A549 (cell line): ENCODE data around the gene SEMA6D. TPM values are rescaled to one million over a fixed set of nuclear protein-coding genes. Genes with fewer than 3 reads are reported as not detected.

Experiments used
- ATAC-seq, 2 experiments: fragments of 200-7000 bp in 1 of 2; fragments of >200 bp in 1 of 2; cut with Nextera tagmentation in 1 of 2; cut with Tn5 transposase in 1 of 2; 3 replicates each; pipeline versions ENCODE4 v1.8.0 to v1.9.1; 2018 to 2020; ENCODE audit warnings: mild to moderate bottlenecking in 1 of 2, moderate library complexity in 1 of 2
- CTCF ChIA-PET: fragments of 300-600 bp; sonication (Branson Sonifier 250); formaldehyde crosslinking; extraction: SDS; loops from one replicate; lab custom pipeline; 2021; ENCODE audit warnings: antibody characterized with exemption, inconsistent platforms; lab: Yijun Ruan, JAX
- POLR2A ChIA-PET: fragments of 350-600 bp; formaldehyde crosslinking; extraction: SDS; loops from one replicate; lab custom pipeline; 2021; ENCODE audit warnings: antibody characterized with exemption, inconsistent platforms; lab: Yijun Ruan, JAX
- DNase-seq, 2 experiments: peaks; one replicate each; pipeline versions ENCODE4 v3.0.0 to v3.0.0-alpha.2; 2011 to 2016; ENCODE audit warnings: low read depth in 1 of 2, low spot score in 1 of 2
- FAIRE-seq: peaks from 2 replicates; lab custom pipeline; 2011; peaks lifted over from hg19 to GRCh38; lab: Jason Lieb, UNC
- H3K27ac ChIP-seq, 2 experiments: fragments of >200 bp; sonication (Bioruptor Twin); formaldehyde crosslinking; 3 replicates each; pipeline ENCODE4 v1.5.1; 2016 to 2017
- H3K4me1 ChIP-seq: fragments of >200 bp; sonication (Bioruptor Twin); formaldehyde crosslinking; 3 replicates; pipeline ENCODE4 v1.6.1; 2016
- H3K4me2 ChIP-seq: fragments of >200 bp; sonication (Bioruptor Twin); formaldehyde crosslinking; 3 replicates; pipeline ENCODE4 v1.6.1; 2016
- H3K4me3 ChIP-seq: fragments of >200 bp; sonication (Bioruptor Twin); formaldehyde crosslinking; 3 replicates; pipeline ENCODE4 v1.5.1; 2016
- H3K9me3 ChIP-seq: fragments of >200 bp; sonication (Bioruptor Twin); formaldehyde crosslinking; 3 replicates; pipeline ENCODE4 v1.6.1; 2016
- ATOH8 ChIP-seq: fragments of 250-450 bp; sonication (Bioruptor Pico); IDR thresholded peaks from 2 replicates; pipeline ENCODE4 v1.5.0; 2020; ENCODE audit warnings: low read depth, mild to moderate bottlenecking, moderate library complexity
- BHLHE40 ChIP-seq: IDR thresholded peaks from 2 replicates; pipeline ENCODE4 v1.6.1; 2012; ENCODE audit warnings: low read depth, low read length, inconsistent platforms
- CBX2 ChIP-seq: fragments of 200-600 bp; sonication (generic); IDR thresholded peaks from 2 replicates; pipeline ENCODE4 v1.6.1; 2016; ENCODE audit warnings: low read depth, mild to moderate bottlenecking, borderline replicate concordance
- CEBPB ChIP-seq, 2 experiments: fragments of >200 bp in 1 of 2; sonication (Bioruptor Twin) in 1 of 2; formaldehyde crosslinking in 1 of 2; IDR thresholded peaks; 2 replicates each; pipeline ENCODE4 v1.6.1; 2012 to 2016
- CHD2 ChIP-seq: fragments of 150-350 bp; IDR thresholded peaks from 2 replicates; pipeline ENCODE4 v1.6.1; 2014; ENCODE audit warnings: low read length; ENCODE audit not compliant: partially characterized antibody
- CHD4 ChIP-seq: fragments of 200-600 bp; sonication (generic); IDR thresholded peaks from 2 replicates; pipeline ENCODE4 v1.6.1; 2016; ENCODE audit warnings: antibody characterized with exemption, mild to moderate bottlenecking, borderline replicate concordance
- E2F6 ChIP-seq: IDR thresholded peaks from 2 replicates; pipeline ENCODE4 v1.6.1; 2012; ENCODE audit warnings: low read depth, borderline replicate concordance
- FOSL2 ChIP-seq, 2 experiments: fragments of 450-650 bp in 1 of 2; fragments of >200 bp in 1 of 2; sonication (Bioruptor Twin) in 1 of 2; formaldehyde crosslinking; IDR thresholded peaks; 2 replicates each; pipeline versions ENCODE4 v1.5.0 to v1.6.1; 2016 to 2020; ENCODE audit warnings: mild to moderate bottlenecking in 1 of 2, moderate library complexity in 1 of 2
- HMGXB4 ChIP-seq: fragments of 250-450 bp; sonication (Bioruptor Pico); IDR thresholded peaks from 2 replicates; pipeline ENCODE4 v1.5.0; 2021; ENCODE audit warnings: mild to moderate bottlenecking, moderate library complexity, borderline replicate concordance
- HOXA7 ChIP-seq: fragments of 250-450 bp; sonication (Bioruptor Pico); IDR thresholded peaks from 2 replicates; pipeline ENCODE4 v1.5.0; 2020; ENCODE audit warnings: mild to moderate bottlenecking, moderate library complexity
- HOXB13 ChIP-seq: fragments of 250-450 bp; sonication (Bioruptor Pico); IDR thresholded peaks from 2 replicates; pipeline ENCODE4 v1.5.0; 2020; ENCODE audit warnings: low read depth, mild to moderate bottlenecking, moderate library complexity
- HOXB5 ChIP-seq: fragments of 250-450 bp; sonication (Bioruptor Pico); IDR thresholded peaks from 2 replicates; pipeline ENCODE4 v1.5.0; 2020; ENCODE audit warnings: mild to moderate bottlenecking, moderate library complexity
- JUNB ChIP-seq: fragments of >200 bp; sonication (Bioruptor Twin); formaldehyde crosslinking; IDR thresholded peaks from 2 replicates; pipeline ENCODE4 v1.6.1; 2016
- KDM1A ChIP-seq: fragments of 200-600 bp; sonication (generic); IDR thresholded peaks from 2 replicates; pipeline ENCODE4 v1.6.1; 2016; ENCODE audit warnings: low read depth, mild to moderate bottlenecking
- MAZ ChIP-seq: fragments of 150-350 bp; IDR thresholded peaks from 2 replicates; pipeline ENCODE4 v1.6.1; 2014; ENCODE audit warnings: antibody characterized with exemption, low read depth, low read length, borderline replicate concordance
- MYC ChIP-seq: IDR thresholded peaks from 2 replicates; pipeline ENCODE4 v1.6.1; 2012; ENCODE audit warnings: mild to moderate bottlenecking, inconsistent platforms, low read length, improper control_type of control experiment, borderline replicate concordance
- NR3C1 ChIP-seq: fragments of >200 bp; sonication (Bioruptor Twin); formaldehyde crosslinking; IDR thresholded peaks from 3 replicates; pipeline ENCODE4 v1.6.1; 2017
- POLR2AphosphoS2 ChIP-seq: conservative IDR thresholded peaks from 2 replicates; pipeline ENCODE4 v1.6.1; 2012; ENCODE audit warnings: low read length, improper control_type of control experiment, inconsistent platforms
- RAD21 ChIP-seq, 2 experiments: fragments of >200 bp in 1 of 2; sonication (Bioruptor Twin) in 1 of 2; formaldehyde crosslinking in 1 of 2; IDR thresholded peaks in 1 of 2; conservative IDR thresholded peaks in 1 of 2; 2 replicates in 1 of 2; 3 replicates in 1 of 2; pipeline ENCODE4 v1.6.1; 2012 to 2018; ENCODE audit warnings: inconsistent platforms in 1 of 2
- RCOR1 ChIP-seq: fragments of 150-350 bp; IDR thresholded peaks from 2 replicates; pipeline ENCODE4 v1.6.1; 2014; ENCODE audit warnings: antibody characterized with exemption, low read length, low read depth
- REST ChIP-seq: fragments of 200-600 bp; sonication (generic); IDR thresholded peaks from 2 replicates; pipeline ENCODE4 v1.6.1; 2016; ENCODE audit warnings: antibody characterized with exemption, mild to moderate bottlenecking, moderate library complexity
- RFX5 ChIP-seq: fragments of 450-650 bp; IDR thresholded peaks from 2 replicates; pipeline ENCODE4 v1.7.1; 2014; ENCODE audit warnings: antibody characterized with exemption, mild to moderate bottlenecking, moderate library complexity
- SMC3 ChIP-seq: fragments of >200 bp; sonication (Bioruptor Twin); formaldehyde crosslinking; IDR thresholded peaks from 3 replicates; pipeline ENCODE4 v1.6.1; 2018; ENCODE audit warnings: inconsistent platforms
- SREBF2 ChIP-seq: fragments of 450-650 bp; IDR thresholded peaks from 2 replicates; pipeline ENCODE4 v1.6.1; 2014; ENCODE audit warnings: mild to moderate bottlenecking, moderate library complexity
- USF2 ChIP-seq: fragments of 450-650 bp; IDR thresholded peaks from 2 replicates; pipeline ENCODE4 v1.6.1; 2014; ENCODE audit warnings: antibody characterized with exemption
- ZC3H11A ChIP-seq: fragments of 450-650 bp; IDR thresholded peaks from 2 replicates; pipeline ENCODE4 v1.6.1; 2014; ENCODE audit warnings: antibody characterized with exemption, mild to moderate bottlenecking
- ZNF302 ChIP-seq: fragments of 250-450 bp; sonication (Bioruptor Pico); IDR thresholded peaks from 2 replicates; pipeline ENCODE4 v1.9.0; 2021; ENCODE audit warnings: inconsistent platforms, mild to moderate bottlenecking, moderate library complexity
- WGBS: methylation state at CpG from one replicate; pipeline ENCODE4 v1.1.6; 2017; ENCODE audit errors: missing lambda C conversion rate; 5-methylcytosine and 5-hydroxymethylcytosine counted together
- polyA plus RNA-seq, 4 experiments: library from polyadenylated mRNA; depleted of rRNA in 3 of 4; stranded (reverse); fragments of >200 nt; fragmentation: RNase III in 1 of 4; extraction: RNeasy Plus Mini Kit Qiagen cat#74134 plus additional on column Dnase treatment in 1 of 4; gene quantifications; 2 replicates in 3 of 4; 3 replicates in 1 of 4; pipeline ENCODE4 v1.2.3, GENCODE V29; 2011 to 2017

The SEMA6D gene
- polyA plus RNA-seq, 2 of the 4 experiments (the other 2 are of a cell fraction), result not detected

- no peak overlapping the region for H3K4me2 ChIP-seq
- POLR2A ChIA-PET, result no interaction called here
- DNase-seq, result no peak
- no peak for FAIRE-seq
- 37% methylated on average over 4 of the region's 4 CpGs for WGBS
- TF ChIP-seq ATOH8 (CRISPR knock-in tag), result no peak
- no peak for TF ChIP-seq CHD4
- no peak for TF ChIP-seq MAZ
- no peak for TF ChIP-seq MYC
- TF ChIP-seq HMGXB4 (CRISPR knock-in tag), result no peak
- TF ChIP-seq SMC3, result no peak
- TF ChIP-seq JUNB, result no peak
- TF ChIP-seq SREBF2, result no peak
- TF ChIP-seq ZNF302, result no peak
- no peak for TF ChIP-seq BHLHE40
- no peak for TF ChIP-seq FOSL2 (IDR thresholded peaks at IDR 0.05)
- no peak for TF ChIP-seq FOSL2 (CRISPR knock-in tag; IDR thresholded peaks at IDR 0.05)
- TF ChIP-seq E2F6, result no peak
- no peak for TF ChIP-seq CEBPB (IDR thresholded peaks at IDR 0.05)
- TF ChIP-seq HOXB5 (CRISPR knock-in tag), result no peak
- TF ChIP-seq RFX5, result no peak
- no peak for TF ChIP-seq KDM1A
- TF ChIP-seq POLR2AphosphoS2, result no peak
- no peak for ATAC-seq
- H3K27ac ChIP-seq, result no peak overlapping the region
- H3K9me3 ChIP-seq, result no peaks in the 10 kb centered on the region
- H3K4me3 ChIP-seq, result no peak overlapping the region
- no peaks in the 10 kb centered on the region for H3K4me1 ChIP-seq
- CTCF ChIA-PET, result no interaction called here
Measured at GRCh38 chr15:47682661-47683060, 34.6 kb upstream of the SEMA6D start.

DNA sequence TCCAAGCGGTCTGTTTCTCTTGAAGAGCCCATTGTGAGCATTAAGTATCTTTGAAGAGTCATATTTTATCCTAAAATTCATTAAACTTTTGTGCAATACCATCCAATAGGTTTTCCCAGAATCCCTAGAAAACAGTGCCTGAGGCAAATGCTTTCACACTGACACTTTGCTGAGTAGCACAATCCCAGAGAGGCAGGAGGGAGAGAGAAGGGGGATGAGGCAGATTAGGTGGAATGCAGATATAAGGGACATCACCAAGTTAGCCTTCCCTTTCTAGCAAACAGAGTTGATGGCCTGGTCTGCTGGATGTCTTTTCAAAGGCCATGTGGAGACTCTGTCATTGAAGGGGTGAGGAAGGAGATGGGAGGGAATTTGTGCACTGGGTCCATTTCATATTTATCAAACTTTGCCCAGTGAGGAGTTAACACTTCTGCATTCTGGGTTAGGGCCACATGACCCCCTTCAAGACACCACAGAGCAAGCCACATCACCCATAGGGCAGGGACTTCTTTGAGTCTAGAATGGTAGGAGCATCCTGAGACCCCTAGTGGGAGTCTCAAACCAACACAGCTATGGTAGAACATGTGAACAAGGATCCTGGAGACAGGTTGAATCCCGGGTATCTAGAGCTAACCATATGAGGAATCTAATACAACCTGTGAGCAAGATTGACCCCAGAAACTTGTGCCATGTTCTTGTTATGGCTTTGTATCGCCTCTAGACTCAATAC, 32.0 kb upstream of the SEMA6D start:
- 0% methylated on average over 3 of the region's 3 CpGs for WGBS
- CTCF ChIA-PET, result no interaction called here
- TF ChIP-seq RAD21 (conservative IDR thresholded peaks at IDR 0.05 in 1 of 2, IDR thresholded peaks at IDR 0.05 in 1 of 2), result no peak
- no peak for TF ChIP-seq ZNF302
- TF ChIP-seq CHD4, result no peak
- no peak for TF ChIP-seq NR3C1
- no peak for TF ChIP-seq REST
- no peak for TF ChIP-seq ZC3H11A
- no peak for TF ChIP-seq HOXA7
- TF ChIP-seq CBX2, result no peak
- TF ChIP-seq HOXB13 (CRISPR knock-in tag), result no peak
- no peak for TF ChIP-seq KDM1A
- TF ChIP-seq POLR2AphosphoS2, result no peak
- TF ChIP-seq RCOR1, result no peak
- no peak for TF ChIP-seq USF2
- TF ChIP-seq CHD2, result no peak

More for the DNA sequence above, 32.0 kb upstream of the SEMA6D start:
- FAIRE-seq, result no peak
- no peak overlapping the region for H3K4me2 ChIP-seq
- H3K4me3 ChIP-seq, result no peak overlapping the region
- ATAC-seq, result no peak
- POLR2A ChIA-PET, result no interaction called here
- no peaks in the 10 kb centered on the region for H3K4me1 ChIP-seq
- no peak for DNase-seq
- H3K27ac ChIP-seq, result no peak overlapping the region
- no peaks in the 10 kb centered on the region for H3K9me3 ChIP-seq
